HCT116 (cell line): ENCODE data around the gene ARHGEF17. TPM values are rescaled to one million over a fixed set of nuclear protein-coding genes. Genes with fewer than 3 reads are reported as not detected.

Experiments used
- ATAC-seq: fragments of 200-7000 bp; cut with Tn5 transposase; 2 replicates; pipeline ENCODE4 v1.9.1; 2020; ENCODE audit warnings: mild to moderate bottlenecking, moderate library complexity
- BruUV-seq: library from RNA; stranded (reverse); fragments of 400-500 nt; replicated peaks from 2 replicates; lab custom pipeline; 2021; lab: Mats Ljungman, UMichigan
- CTCF ChIA-PET: fragments of 300-600 bp; sonication (Branson Sonifier 250); formaldehyde crosslinking; loops from one replicate; lab custom pipeline; 2021; ENCODE audit warnings: antibody characterized with exemption; lab: Charles Lee
- POLR2A ChIA-PET: fragments of 300-600, 350-600 bp; sonication (Branson Sonifier 250); formaldehyde crosslinking; loops from one replicate; lab custom pipeline; 2021; ENCODE audit warnings: antibody characterized with exemption; lab: Charles Lee
- RAD21 ChIA-PET, 2 experiments: fragments of 300-600 bp; sonication (Branson Sonifier 250); formaldehyde crosslinking; loops; one replicate each; lab custom pipeline; 2023; ENCODE audit warnings: low total read pairs in 2 of 2; ENCODE audit not compliant: uncharacterized antibody in 2 of 2, unreplicated experiment in 2 of 2, low non-redundant PET in 1 of 2; lab: Charles Lee
- DNase-seq: peaks from one replicate; pipeline ENCODE4 v3.0.0-alpha.2; 2010; ENCODE audit warnings: low read depth, low spot score
- H2AFZ ChIP-seq: fragments of 200-600 bp; shearing (Covaris generic), sonication (generic); 2 replicates; pipeline ENCODE4 v1.6.1; 2017; ENCODE audit warnings: low read depth, mixed run types, mixed read lengths, antibody characterized with exemption, low read length; ENCODE audit not compliant: poor library complexity, severe bottlenecking
- H3K27ac ChIP-seq: 2 replicates; pipeline ENCODE4 v1.5.1; 2012; ENCODE audit warnings: low read depth, low read length
- H3K27me3 ChIP-seq: fragments of 200-600 bp; sonication (generic); 2 replicates; pipeline ENCODE4 v1.6.1; 2016; ENCODE audit warnings: mixed run types, low read length, mixed read lengths; ENCODE audit not compliant: insufficient read depth
- H3K36me3 ChIP-seq, 2 experiments: fragments of 200-500 bp in 1 of 2; fragments of 200-600 bp in 1 of 2; sonication (Bioruptor generic) in 1 of 2; sonication (generic) in 1 of 2; 2 replicates each; pipeline versions ENCODE4 v1.5.1 to v1.6.1; 2014 to 2016; ENCODE audit warnings: low read length in 2 of 2, inconsistent platforms in 1 of 2, mixed read lengths in 1 of 2, mixed run types in 1 of 2; ENCODE audit not compliant: insufficient read depth in 2 of 2, control insufficient read depth in 1 of 2
- H3K4me1 ChIP-seq, 2 experiments: fragments of 200-600 bp in 1 of 2; sonication (generic) in 1 of 2; 2 replicates each; pipeline versions ENCODE4 v1.5.1 to v1.6.1; 2012 to 2017; ENCODE audit warnings: low read length in 2 of 2, inconsistent platforms in 1 of 2, mild to moderate bottlenecking in 1 of 2, mixed read lengths in 1 of 2, mixed run types in 1 of 2, moderate library complexity in 1 of 2; ENCODE audit not compliant: insufficient read depth in 2 of 2, control insufficient read depth in 1 of 2
- H3K4me2 ChIP-seq: fragments of 200-600 bp; sonication (generic); 2 replicates; pipeline ENCODE4 v1.6.1; 2017; ENCODE audit warnings: mixed run types, low read length, mixed read lengths
- H3K4me3 ChIP-seq, 2 experiments: fragments of 200-600 bp in 1 of 2; sonication (generic) in 1 of 2; replicated peaks in 1 of 2; 2 replicates each; pipeline ENCODE4 v1.5.1; 2011 to 2016; ENCODE audit warnings: low read length in 2 of 2, control low read depth in 1 of 2, low read depth in 1 of 2, mild to moderate bottlenecking in 1 of 2, mixed read lengths in 1 of 2, mixed run types in 1 of 2
- H3K79me2 ChIP-seq: fragments of 200-600 bp; sonication (generic); 2 replicates; pipeline ENCODE4 v1.6.1; 2017; ENCODE audit warnings: mild to moderate bottlenecking, mixed run types, low read length, moderate library complexity, mixed read lengths; ENCODE audit not compliant: insufficient read depth
- H3K9ac ChIP-seq: fragments of 200-600 bp; sonication (generic); 2 replicates; pipeline ENCODE4 v1.6.1; 2016; ENCODE audit warnings: low read length, mixed read lengths
- H3K9me2 ChIP-seq: fragments of 200-600 bp; sonication (generic), shearing (Covaris generic); 2 replicates; pipeline ENCODE4 v1.6.1; 2017; ENCODE audit warnings: mixed run types, mild to moderate bottlenecking, moderate library complexity; ENCODE audit not compliant: insufficient read depth
- H3K9me3 ChIP-seq, 2 experiments: fragments of 200-500 bp in 1 of 2; fragments of 200-600 bp in 1 of 2; sonication (Bioruptor generic) in 1 of 2; sonication (generic) in 1 of 2; 2 replicates each; pipeline ENCODE4 v1.6.1; 2014 to 2017; ENCODE audit warnings: low read length in 2 of 2, mixed read lengths in 2 of 2, inconsistent platforms in 1 of 2, low read depth in 1 of 2, mild to moderate bottlenecking in 1 of 2, mixed run types in 1 of 2, moderate library complexity in 1 of 2; ENCODE audit not compliant: control insufficient read depth in 1 of 2, insufficient read depth in 1 of 2
- H4K20me1 ChIP-seq: fragments of 200-600 bp; sonication (generic), shearing (Covaris generic); 2 replicates; pipeline ENCODE4 v1.6.1; 2017; ENCODE audit warnings: mixed run types, mild to moderate bottlenecking, moderate library complexity; ENCODE audit not compliant: insufficient read depth
- ATF3 ChIP-seq: IDR thresholded peaks from 2 replicates; pipeline ENCODE4 v1.6.1; 2012
- CBX3 ChIP-seq: IDR thresholded peaks from 2 replicates; pipeline ENCODE4 v1.6.1; 2012; ENCODE audit warnings: low read depth
- CTCF ChIP-seq, 3 experiments: fragments of 200-600 bp in 1 of 3; sonication (generic) in 1 of 3; IDR thresholded peaks in 2 of 3; conservative IDR thresholded peaks in 1 of 3; 2 replicates each; pipeline ENCODE4 v1.5.1; 2012 to 2017; ENCODE audit warnings: low read depth in 2 of 3, low read length in 2 of 3, antibody characterized with exemption in 1 of 3, borderline replicate concordance in 1 of 3, control low read depth in 1 of 3, mild to moderate bottlenecking in 1 of 3, mixed read lengths in 1 of 3, mixed run types in 1 of 3, moderate library complexity in 1 of 3; ENCODE audit not compliant: insufficient read depth in 1 of 3
- EGR1 ChIP-seq: IDR thresholded peaks from 2 replicates; pipeline ENCODE4 v1.6.1; 2012; ENCODE audit warnings: low read depth
- ELF1 ChIP-seq: IDR thresholded peaks from 2 replicates; pipeline ENCODE4 v1.6.1; 2012; ENCODE audit warnings: low read depth, borderline replicate concordance
- EZH2 ChIP-seq: fragments of 200-600 bp; sonication (generic); IDR thresholded peaks from 2 replicates; pipeline ENCODE4 v1.6.1; 2017; ENCODE audit warnings: antibody characterized with exemption, mixed run types
- EZH2phosphoT487 ChIP-seq: fragments of 200-600 bp; IDR thresholded peaks from 2 replicates; pipeline ENCODE4 v1.6.1; 2018; ENCODE audit warnings: antibody characterized with exemption, borderline replicate concordance
- FOSL1 ChIP-seq: IDR thresholded peaks from 2 replicates; pipeline ENCODE4 v1.6.1; 2012; ENCODE audit warnings: low read depth
- JUND ChIP-seq: IDR thresholded peaks from 2 replicates; pipeline ENCODE4 v1.6.1; 2012
- POLR2AphosphoS5 ChIP-seq: IDR thresholded peaks from 2 replicates; pipeline ENCODE4 v1.6.1; 2011; ENCODE audit warnings: mild to moderate bottlenecking, low read depth, low read length, moderate library complexity
- RAD21 ChIP-seq: IDR thresholded peaks from 2 replicates; pipeline ENCODE4 v1.6.1; 2012; ENCODE audit warnings: low read depth, mild to moderate bottlenecking
- REST ChIP-seq: IDR thresholded peaks from 2 replicates; pipeline ENCODE4 v1.6.1; 2012; ENCODE audit warnings: low read depth
- SRF ChIP-seq: IDR thresholded peaks from 2 replicates; pipeline ENCODE4 v1.6.1; 2012; ENCODE audit warnings: low read depth
- TCF7L2 ChIP-seq: IDR thresholded peaks from 2 replicates; pipeline ENCODE4 v1.7.0; 2011; ENCODE audit warnings: borderline replicate concordance, inconsistent platforms; ENCODE audit not compliant: insufficient read depth, insufficient read length; ENCODE audit errors: extremely low read depth
- YY1 ChIP-seq: IDR thresholded peaks from 2 replicates; pipeline ENCODE4 v1.6.1; 2011; ENCODE audit warnings: low read length, low read depth, moderate library complexity, mild to moderate bottlenecking; ENCODE audit not compliant: insufficient replicate concordance; ENCODE audit errors: extremely low read depth
- ZBTB33 ChIP-seq: IDR thresholded peaks from 2 replicates; pipeline ENCODE4 v1.6.1; 2011; ENCODE audit warnings: mild to moderate bottlenecking, low read length, moderate library complexity; ENCODE audit not compliant: insufficient replicate concordance; ENCODE audit errors: extremely low read depth
- ZFX ChIP-seq: fragments of 450-650 bp; IDR thresholded peaks from 2 replicates; pipeline ENCODE4 v1.6.1; 2017
- ZNF274 ChIP-seq: fragments of 200-500 bp; sonication (Bioruptor generic); IDR thresholded peaks from 2 replicates; pipeline ENCODE4 v1.6.1; 2014; ENCODE audit warnings: mild to moderate bottlenecking, low read depth, low read length, inconsistent platforms
- intact Hi-C: fragments of 100-400 bp; cut with micrococcal nuclease; formaldehyde crosslinking; loops from 2 replicates; pipeline ENCODE4 v1.10.0; 2022
- total RNA-seq: library from RNA; stranded (reverse); gene quantifications from one replicate; pipeline ENCODE4 v1.2.1, GENCODE V29; 2021; ENCODE audit not compliant: unreplicated experiment

Gene ARHGEF17
- total RNA-seq, 1 experiment from 2014 or later: 18.2 TPM

GRCh38 chr11:73381589-73381988, 73.5 kb downstream of the ARHGEF17 start:
- POLR2A ChIA-PET: no interaction called here
- no peaks in the 10 kb centered on the region for H3K9me3 ChIP-seq
- H3K36me3 ChIP-seq: peaks cover 0 to 10% of the 10 kb centered on the region in 2 experiments; a peak in 1 of 4 replicates
- H3K9ac ChIP-seq: no peak overlapping the region
- no peak for ATAC-seq
- H3K4me1 ChIP-seq: peaks cover 7 to 45% of the 10 kb centered on the region in 2 experiments; a peak in 3 of 4 replicates
- H3K4me2 ChIP-seq: no peak overlapping the region
- no peak overlapping the region for H3K4me3 ChIP-seq
- no peaks in the 10 kb centered on the region; the same call in 1 of the 2 replicates for H4K20me1 ChIP-seq
- no peak overlapping the region for H3K27ac ChIP-seq
- RAD21 ChIA-PET: no interaction called here
- H3K79me2 ChIP-seq: peaks cover 100% of the 10 kb centered on the region
- intact Hi-C loops: no loop called here
- CTCF ChIA-PET: no interaction called here
- BruUV-seq: no TSS peak
- no peak overlapping the region for H2AFZ ChIP-seq
- TF ChIP-seq RAD21 (no peak), EGR1 (no peak), ZFX (no peak), CTCF (IDR thresholded peaks at IDR 0.05 in 2 of 3, conservative IDR thresholded peaks at IDR 0.05 in 1 of 3; ENCODE audit: borderline replicate concordance in 1 of 3, insufficient read depth in 1 of 3, low read depth in 2 of 3, low read length in 2 of 3) (no peak), CBX3 (no peak), ATF3 (no peak), REST (no peak), POLR2AphosphoS5 (no peak), TCF7L2 (no peak), JUND (no peak), ELF1 (no peak), EZH2 (no peak), ZBTB33 (no peak), YY1 (no peak), SRF (no peak), FOSL1 (no peak), EZH2phosphoT487 (no peak), ZNF274 (no peak)
- no peaks in the 10 kb centered on the region for H3K9me2 ChIP-seq
- DNase-seq: no peak
- H3K27me3 ChIP-seq: no peaks in the 10 kb centered on the region
